DMS53 treated with DMSO at 0.1 percent for 48 hours (cell line): ENCODE data around the gene ETFB.

Source experiments
- DNase-seq: peaks from one replicate; lab custom pipeline; 2025; ENCODE audit not compliant: unreplicated experiment; lab: John Stamatoyannopoulos, UW

ETFB gene

DNA sequence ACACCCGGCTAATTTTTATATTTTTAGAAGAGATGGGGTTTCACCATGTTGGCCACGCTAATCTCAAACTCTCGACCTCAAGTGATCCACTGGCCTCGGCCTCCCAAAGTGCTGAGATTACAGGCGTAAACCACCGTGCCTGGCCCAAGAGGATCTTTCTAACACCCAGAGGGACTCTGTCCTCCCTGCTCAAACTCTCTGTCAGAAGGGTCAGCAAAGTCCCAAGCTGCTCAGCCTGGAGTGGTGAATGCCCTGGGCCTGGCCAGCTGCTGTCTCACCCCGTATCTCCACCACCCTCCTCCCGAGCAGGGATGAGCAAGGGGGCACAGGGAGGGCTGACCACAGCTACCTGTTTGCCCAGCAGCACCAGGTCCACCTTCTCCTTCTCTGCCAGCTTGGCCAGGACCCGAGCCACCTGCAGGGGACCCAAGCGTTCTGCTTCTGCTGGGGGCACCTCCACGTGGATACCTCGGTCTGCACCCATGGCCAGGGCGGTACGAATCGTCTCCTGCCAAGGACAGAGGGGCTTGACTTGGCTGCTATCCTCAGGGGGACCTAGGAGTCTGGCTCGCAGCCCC, 13.3 kb downstream of the ETFB start:
- no peak for DNase-seq

DNA sequence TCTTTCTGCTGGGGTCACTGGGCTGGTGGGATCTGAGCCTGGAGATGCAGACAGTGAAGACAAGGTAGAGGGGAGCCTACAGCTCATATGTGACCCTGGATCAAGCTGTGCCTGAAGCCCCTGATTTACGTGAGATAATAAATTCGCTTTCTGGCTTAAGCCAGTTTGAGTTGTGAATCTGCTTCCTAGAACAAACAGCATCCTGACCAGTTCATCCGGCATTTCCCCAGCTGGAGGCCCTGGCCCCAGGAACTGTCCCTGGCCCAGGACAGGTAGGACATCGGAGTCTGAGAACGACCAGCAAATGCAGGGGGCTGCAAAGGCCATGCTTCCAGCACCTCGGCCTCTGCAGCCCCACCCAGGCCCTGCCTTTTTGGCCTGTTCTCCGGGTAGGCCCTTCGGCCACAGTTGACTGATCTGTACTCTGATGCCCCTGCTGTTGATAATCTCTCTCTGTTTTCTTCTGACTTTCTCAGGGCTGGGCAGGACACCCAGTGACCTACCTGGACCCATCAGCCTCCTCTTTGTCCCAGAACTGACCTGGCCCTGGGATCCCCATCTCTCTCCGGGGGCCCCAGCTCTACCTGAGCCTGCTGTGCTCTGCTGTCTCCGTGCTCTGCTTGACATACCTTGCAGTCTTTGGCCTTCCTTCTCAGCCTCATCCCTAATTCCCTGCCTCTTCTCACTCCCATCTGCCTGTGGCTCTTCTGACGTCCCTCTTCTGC, 14.8 kb downstream of the ETFB start:
- no peak for DNase-seq

- no peak for DNase-seq
Measured at GRCh38 chr19:51347209-51347928, 18.8 kb downstream of the ETFB start.

- DNase-seq = no peak
Measured at GRCh38 chr19:51346742-51347141, 19.4 kb downstream of the ETFB start.

- DNase-seq = no peak
Measured at GRCh38 chr19:51345076-51345620, 21.0 kb downstream of the ETFB start.

- DNase-seq = no peak
Measured at GRCh38 chr19:51342631-51343569, 23.3 kb downstream of the ETFB start.

GRCh38 chr19:51341976-51342580, 24.1 kb downstream of the ETFB start, which contains the start of gene VSIG10L:
VSIG10L (minus strand) TSS chr19:51342139; CDS start chr19:51342124, 15 bp downstream.
- DNase-seq = no peak

GRCh38 chr19:51341066-51341465, 25.1 kb downstream of the ETFB start:
- no peak for DNase-seq

DNA sequence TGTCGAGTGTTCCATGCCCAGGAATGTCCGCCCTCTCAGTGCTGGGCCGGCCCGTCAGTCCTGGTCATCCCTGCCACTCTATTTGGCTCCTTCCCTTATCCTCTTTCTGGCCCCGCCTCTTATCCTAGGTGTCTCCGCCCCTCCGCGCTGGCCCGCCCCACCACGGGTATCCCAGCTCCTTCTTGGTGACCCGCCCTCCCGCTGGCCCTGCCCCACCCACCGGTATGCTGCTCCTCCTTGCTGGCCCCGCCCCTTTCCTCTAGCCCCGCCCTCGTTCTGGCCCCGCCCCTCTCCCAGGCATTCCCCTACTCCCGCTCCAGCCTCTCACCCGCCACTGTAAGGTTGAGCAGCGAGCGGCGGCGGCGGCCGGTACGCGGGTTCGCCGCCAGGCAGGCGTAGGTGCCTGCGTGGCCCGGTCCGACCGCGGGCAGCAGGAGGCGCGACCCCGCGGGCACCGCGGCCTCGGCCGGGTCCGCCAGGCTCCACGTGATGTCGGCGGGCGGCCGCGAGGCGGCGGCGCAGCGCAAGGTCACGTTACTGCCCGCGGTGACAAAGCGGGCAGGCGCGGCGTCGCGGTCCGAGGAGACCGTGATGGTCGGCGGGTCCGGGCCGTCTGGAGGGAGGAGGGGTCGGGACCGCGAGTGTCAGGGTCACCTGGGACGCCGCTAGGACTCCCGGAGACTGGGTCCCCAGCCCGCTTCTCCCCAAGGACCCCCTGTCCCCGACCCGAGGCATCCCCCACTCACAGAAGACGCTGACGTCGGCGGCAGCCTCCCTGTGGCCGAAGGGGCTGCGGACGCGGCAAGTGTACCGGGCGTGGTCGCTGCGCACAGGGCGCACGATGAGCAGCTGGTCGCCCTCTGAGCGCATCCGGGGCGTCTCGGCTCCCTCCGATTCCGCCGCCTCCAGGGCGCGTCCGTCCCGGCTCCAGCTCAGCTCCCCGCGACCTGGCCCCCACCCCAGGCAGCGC, 26.2 kb downstream of the ETFB start:
- no peak for DNase-seq

DNA sequence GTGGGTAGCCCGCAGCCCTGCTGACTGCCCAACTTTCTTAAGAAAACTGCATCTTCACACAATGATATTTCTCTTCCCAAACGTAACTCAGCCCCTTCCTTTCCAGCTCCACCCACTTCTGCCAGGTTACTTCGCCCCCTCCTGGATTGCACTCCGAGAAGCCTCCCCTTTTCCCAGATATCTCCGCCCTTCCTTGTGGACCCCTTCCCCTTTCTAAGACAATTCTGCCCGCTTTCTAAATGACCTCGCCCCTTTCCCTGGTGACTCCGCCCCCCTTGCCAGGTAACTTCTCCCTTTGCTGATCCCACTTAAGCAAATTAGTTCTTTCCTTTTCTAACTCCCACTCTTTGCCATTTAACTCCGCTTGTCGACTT, 26.9 kb downstream of the ETFB start:
- DNase-seq = no peak

DNA sequence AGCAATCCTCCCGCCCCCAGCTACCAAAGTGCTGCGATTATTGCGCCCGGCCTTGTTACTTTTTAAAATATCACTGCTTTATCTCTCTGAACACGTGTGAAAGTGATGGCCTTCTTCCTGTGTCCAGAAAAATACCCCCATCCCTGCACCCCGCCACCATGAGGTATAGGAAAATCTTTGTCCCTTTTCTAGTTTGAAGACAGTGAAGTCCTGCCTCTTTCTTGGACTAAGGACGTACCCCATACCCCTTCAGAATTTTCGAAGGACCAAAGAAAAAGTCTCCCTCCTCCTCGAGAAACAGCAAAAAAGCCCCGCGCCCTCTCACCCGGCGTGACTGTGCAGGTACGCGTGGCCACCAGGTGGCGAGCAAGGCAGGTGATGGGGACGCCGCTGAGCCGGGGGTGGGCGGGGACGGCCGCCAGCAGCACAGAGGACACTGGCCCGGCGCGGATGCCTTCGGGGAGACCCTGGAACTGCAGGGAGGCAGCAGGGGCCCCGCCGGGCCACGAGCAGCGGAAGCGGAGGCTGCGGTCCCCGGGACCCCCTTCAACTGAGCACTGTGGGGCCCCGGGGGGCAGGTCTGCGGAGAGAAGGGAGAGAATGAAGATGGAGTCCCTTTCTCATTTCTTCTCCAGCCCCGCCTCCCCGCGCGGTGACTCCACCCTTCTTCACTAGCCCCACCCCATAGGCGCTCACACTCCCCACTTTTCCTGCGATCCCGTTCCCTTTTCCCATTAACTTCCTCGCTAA, 27.4 kb downstream of the ETFB start:
- DNase-seq = no peak

GRCh38 chr19:51337861-51338562, 28.2 kb downstream of the ETFB start:
- no peak for DNase-seq

DNA sequence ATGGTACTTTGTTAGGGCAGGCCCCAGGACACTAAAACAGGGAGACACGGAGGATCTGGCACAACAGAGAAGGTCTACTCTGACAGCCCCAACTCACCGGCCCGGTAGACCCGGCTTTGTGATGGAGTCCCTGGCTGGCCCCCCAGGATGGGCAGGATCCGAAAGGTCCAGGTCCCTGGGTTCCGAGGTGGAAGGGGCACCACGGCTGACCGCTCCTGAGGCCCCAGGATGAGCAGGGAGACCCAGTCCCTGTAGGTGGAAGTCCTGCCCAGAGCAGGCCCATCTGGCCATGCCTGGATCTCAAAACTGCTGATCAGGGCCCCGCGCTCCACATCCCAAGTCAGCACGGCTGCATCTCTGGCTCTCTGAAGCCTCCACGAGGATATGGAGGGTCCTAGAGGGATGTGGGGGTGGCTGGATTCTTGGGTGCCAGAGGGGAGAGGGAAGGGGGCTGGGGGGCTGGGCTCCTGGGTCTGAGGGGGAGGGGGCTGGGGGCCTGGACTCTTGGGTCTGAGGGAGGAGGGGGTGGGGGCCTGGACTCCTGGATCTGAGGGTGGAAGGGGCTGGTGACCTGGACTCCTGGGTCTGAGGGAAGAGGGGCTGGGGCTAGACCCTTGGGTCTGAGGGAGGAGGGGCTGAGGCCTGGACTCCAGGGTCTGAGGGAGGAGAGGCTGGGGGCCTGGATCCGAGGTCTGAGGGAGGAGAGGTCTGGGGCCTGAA, 28.9 kb downstream of the ETFB start:
- no peak for DNase-seq

- DNase-seq = no peak
Measured at GRCh38 chr19:51333836-51334460, 32.2 kb downstream of the ETFB start.

DNA sequence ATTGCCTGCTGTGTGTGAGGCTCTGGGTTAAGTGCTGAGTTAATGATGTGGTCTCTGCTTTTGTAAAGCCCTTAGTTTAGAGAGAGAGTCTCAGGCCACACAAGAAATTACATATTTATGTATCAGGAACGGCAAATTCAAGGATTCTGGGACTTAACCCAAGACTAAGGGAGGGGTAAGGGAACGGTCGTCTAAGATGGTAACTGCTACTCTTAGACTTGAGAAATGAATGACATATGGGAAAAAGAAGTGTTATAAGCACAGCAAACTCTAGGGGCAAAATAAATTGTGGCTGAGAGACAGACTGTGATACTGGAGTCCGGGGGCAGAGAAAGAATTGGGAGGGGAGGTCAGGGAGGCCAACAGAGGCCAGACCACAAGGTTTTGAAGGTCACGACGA, 34.5 kb downstream of the ETFB start:
- no peak for DNase-seq

DNA sequence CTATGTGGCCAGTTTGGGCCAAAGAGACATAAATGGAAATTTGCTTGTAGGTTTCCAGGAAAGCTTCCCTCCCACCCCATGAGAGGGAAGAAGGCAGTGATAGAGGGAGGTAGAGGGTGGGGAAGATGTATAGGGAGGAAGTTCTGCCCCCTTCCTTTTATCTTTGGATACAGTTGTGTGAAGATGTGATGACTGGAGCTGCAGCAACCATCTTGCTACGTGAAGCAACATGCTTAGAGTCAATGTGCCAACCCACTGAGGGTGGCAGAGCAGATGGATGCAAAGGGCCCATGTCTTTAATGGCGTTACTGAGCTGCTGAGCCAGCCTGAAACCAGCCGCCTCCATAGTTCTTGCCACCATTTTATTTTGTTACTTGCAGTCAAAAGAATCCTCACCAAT, 35.0 kb downstream of the ETFB start:
- DNase-seq = no peak

- no peak for DNase-seq
Measured at GRCh38 chr19:51330366-51330765, 35.8 kb downstream of the ETFB start.
